ENCODE measurements around the gene C1orf122. TPM values are rescaled to one million over a fixed set of nuclear protein-coding genes. Genes with fewer than 3 reads are reported as not detected.
"Not testable (repeated sequence)": the region's sequence is repeated elsewhere in the genome, so short reads cannot be mapped to it uniquely, and the experiment has no call there.

The C1orf122 gene
- total RNA-seq, 1 experiment from 2014 or later, result 37.7 TPM

DNA sequence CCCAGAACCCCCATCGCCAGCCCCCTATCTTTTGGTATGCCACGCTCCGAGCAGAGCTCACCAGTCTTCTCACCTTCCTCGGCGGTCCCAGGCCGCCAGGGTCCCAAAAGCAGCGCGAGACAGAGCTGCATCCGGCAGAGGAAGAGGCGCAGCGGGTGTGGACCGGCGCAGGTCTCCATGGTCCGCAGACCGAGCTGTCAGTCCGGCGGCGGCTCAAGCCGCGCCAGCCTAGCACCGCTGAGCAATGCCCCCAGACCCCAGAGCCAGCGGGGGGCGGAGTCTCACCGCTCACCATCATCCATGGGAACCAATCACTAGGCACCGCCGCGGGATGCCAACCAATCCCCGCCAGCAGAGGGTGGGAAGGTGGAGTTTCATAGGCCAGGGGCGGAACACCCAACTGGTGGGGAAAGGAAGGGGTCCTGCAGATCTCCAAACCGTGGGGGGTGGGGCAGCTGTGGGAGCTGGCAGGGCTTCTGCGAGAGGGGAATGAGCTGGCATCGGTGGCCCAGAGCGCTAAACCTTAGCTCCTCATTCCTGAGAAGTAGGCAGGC, 42.6 kb upstream of the C1orf122 start, which contains the start of gene EPHA10:
Gene EPHA10 (minus strand): TSS at position 233 of the 554 bp plus-strand sequence. CDS start 54 bp downstream, at position 179.
- H3K4me1 ChIP-seq, result no peaks in the 10 kb centered on the region
- H3K9me3 Mint-ChIP-seq (ENCODE audit: unreplicated experiment), result no peaks in the 10 kb centered on the region
- DNase-seq, result no peak
- peak within 1 kb of the TSS; percentile 4; the same call in 1 of the 2 replicates for H3K4me3 ChIP-seq (ENCODE audit: low read depth, low read length)
- peak within 1 kb of the TSS; percentile 29 for H3K4me3 Mint-ChIP-seq (ENCODE audit: unreplicated experiment)
- BruUV-seq (replicated peaks), result no TSS peak
- intact Hi-C loops (cut with micrococcal nuclease; ENCODE audit: unreplicated experiment), result no loop called here
- peaks cover 13% of the 10 kb centered on the region for H3K27me3 Mint-ChIP-seq (ENCODE audit: insufficient read depth, unreplicated experiment)
- H3K27ac Mint-ChIP-seq (ENCODE audit: unreplicated experiment), result no peak within 1 kb of the TSS
- no peaks in the 10 kb centered on the region for H3K9me3 ChIP-seq
- ChIA-PET POLR2A (interaction anchor here (0.7 kb wide), 1 partner anchor 82 kb away, joined by 3 read pairs; no protein-coding TSS in a partner anchor), CTCF (no interaction called here)
- H3K36me3 Mint-ChIP-seq (ENCODE audit: insufficient read depth, unreplicated experiment), result no peaks in the 10 kb centered on the region
- H3K27me3 ChIP-seq (replicated peaks; ENCODE audit: control insufficient read depth, insufficient read depth, low read length), result no peaks in the 10 kb centered on the region
- TF ChIP-seq, protein P1, sequence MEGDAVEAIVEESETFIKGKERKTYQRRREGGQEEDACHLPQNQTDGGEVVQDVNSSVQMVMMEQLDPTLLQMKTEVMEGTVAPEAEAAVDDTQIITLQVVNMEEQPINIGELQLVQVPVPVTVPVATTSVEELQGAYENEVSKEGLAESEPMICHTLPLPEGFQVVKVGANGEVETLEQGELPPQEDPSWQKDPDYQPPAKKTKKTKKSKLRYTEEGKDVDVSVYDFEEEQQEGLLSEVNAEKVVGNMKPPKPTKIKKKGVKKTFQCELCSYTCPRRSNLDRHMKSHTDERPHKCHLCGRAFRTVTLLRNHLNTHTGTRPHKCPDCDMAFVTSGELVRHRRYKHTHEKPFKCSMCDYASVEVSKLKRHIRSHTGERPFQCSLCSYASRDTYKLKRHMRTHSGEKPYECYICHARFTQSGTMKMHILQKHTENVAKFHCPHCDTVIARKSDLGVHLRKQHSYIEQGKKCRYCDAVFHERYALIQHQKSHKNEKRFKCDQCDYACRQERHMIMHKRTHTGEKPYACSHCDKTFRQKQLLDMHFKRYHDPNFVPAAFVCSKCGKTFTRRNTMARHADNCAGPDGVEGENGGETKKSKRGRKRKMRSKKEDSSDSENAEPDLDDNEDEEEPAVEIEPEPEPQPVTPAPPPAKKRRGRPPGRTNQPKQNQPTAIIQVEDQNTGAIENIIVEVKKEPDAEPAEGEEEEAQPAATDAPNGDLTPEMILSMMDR (IDR thresholded peaks at IDR 0.05; ENCODE audit: insufficient read depth in 1 of 2, low read depth in 1 of 2, low read length in 1 of 2, severe bottlenecking in 1 of 2, unreplicated experiment in 1 of 2), result no peak
- no peaks in the 10 kb centered on the region for H3K4me1 Mint-ChIP-seq (ENCODE audit: low read depth, unreplicated experiment)
- no peaks in the 10 kb centered on the region for H3K36me3 ChIP-seq (ENCODE audit: control insufficient read depth, insufficient read depth, low read length)

DNA sequence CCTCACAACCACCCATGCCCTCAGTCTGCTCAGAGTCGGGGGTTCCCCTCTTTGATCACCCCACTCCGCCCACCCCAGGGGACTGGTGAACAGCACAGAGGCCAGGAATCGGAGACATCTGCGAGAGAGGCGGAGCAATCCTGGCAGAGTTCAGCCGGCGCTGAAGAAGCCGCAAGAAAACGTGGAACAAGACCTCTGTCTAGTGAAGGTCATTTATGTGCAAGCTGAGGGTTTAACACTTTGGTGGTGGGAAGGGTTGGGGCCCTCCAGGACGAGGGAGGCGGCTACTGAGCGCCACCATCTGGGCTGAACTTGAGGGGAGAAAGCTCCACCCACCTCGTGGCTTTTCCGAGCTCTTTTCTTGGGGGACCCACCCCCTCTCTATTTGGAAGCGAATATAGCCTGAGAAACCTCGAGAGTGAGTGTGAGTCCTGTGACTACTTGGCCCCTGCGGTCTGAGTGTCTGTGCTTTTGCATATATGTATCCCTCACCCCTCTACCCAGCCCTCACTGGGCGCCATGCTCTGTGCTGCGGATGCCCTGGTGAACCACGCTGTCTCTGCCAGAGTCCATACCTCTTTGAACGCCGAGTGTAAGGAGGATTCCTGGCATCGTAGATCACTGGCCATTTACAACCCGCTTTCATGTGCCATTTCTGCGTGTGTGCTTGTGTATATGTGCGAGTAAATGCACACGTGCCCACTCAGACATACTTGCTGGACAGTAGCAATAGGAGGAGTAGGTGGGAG, 41.5 kb upstream of the C1orf122 start:
- H3K9me3 ChIP-seq, result no peaks in the 10 kb centered on the region
- ChIA-PET POLR2A (no interaction called here), CTCF (interaction anchor here (1.1 kb wide), 1 partner anchor 162 kb away, joined by 3 read pairs; no protein-coding TSS in a partner anchor)
- H3K36me3 Mint-ChIP-seq (ENCODE audit: insufficient read depth, unreplicated experiment), result no peaks in the 10 kb centered on the region
- H3K27ac Mint-ChIP-seq (ENCODE audit: unreplicated experiment), result no peak overlapping the region
- H3K4me3 Mint-ChIP-seq (ENCODE audit: unreplicated experiment), result peak overlapping the region; percentile 29
- no peaks in the 10 kb centered on the region for H3K27me3 ChIP-seq (replicated peaks; ENCODE audit: control insufficient read depth, insufficient read depth, low read length)
- H3K9me3 Mint-ChIP-seq (ENCODE audit: unreplicated experiment), result no peaks in the 10 kb centered on the region
- H3K27me3 Mint-ChIP-seq (ENCODE audit: insufficient read depth, unreplicated experiment), result peaks cover 16% of the 10 kb centered on the region
- intact Hi-C loops (cut with micrococcal nuclease; ENCODE audit: unreplicated experiment), result no loop called here
- no peaks in the 10 kb centered on the region for H3K4me1 Mint-ChIP-seq (ENCODE audit: low read depth, unreplicated experiment)
- TF ChIP-seq, protein P1 (IDR thresholded peaks at IDR 0.05; ENCODE audit: insufficient read depth in 1 of 2, low read depth in 1 of 2, low read length in 1 of 2, severe bottlenecking in 1 of 2, unreplicated experiment in 1 of 2), result peak in 1 of 2 experiments; percentile 21
- DNase-seq, result no peak
- peak overlapping the region; percentile 4; the same call in 1 of the 2 replicates for H3K4me3 ChIP-seq (ENCODE audit: low read depth, low read length)
- no peaks in the 10 kb centered on the region for H3K36me3 ChIP-seq (ENCODE audit: control insufficient read depth, insufficient read depth, low read length)
- no TSS peak for BruUV-seq (replicated peaks)
- no peaks in the 10 kb centered on the region for H3K4me1 ChIP-seq

DNA sequence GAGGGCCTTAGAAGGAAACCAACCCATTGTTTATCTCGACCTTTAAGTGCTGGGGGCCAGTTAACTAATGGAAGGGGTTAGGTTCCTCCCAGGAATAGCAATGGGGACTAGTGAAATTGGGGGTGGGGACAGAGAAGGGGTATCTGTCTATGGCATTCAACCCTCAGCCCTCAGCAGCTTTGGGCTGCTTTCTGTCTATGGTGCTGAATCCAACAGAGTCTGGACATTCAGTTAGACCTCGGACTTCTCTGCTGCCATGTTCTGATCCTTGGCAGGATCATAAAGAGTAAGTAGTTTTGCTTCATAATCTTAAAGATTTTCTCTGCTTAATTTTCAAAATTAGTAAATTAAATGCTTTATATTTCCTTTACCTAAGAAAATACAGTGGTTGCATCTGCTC, 40.1 kb upstream of the C1orf122 start:
- H3K4me3 ChIP-seq (ENCODE audit: low read depth, low read length), result no peak overlapping the region
- BruUV-seq (replicated peaks), result no TSS peak
- no peaks in the 10 kb centered on the region for H3K27me3 ChIP-seq (replicated peaks; ENCODE audit: control insufficient read depth, insufficient read depth, low read length)
- intact Hi-C loops (cut with micrococcal nuclease; ENCODE audit: unreplicated experiment), result no loop called here
- H3K27me3 Mint-ChIP-seq (ENCODE audit: insufficient read depth, unreplicated experiment), result peaks cover 16% of the 10 kb centered on the region
- CTCF ChIA-PET, result no interaction called here
- no peak for DNase-seq
- no peaks in the 10 kb centered on the region for H3K4me1 ChIP-seq
- H3K9me3 Mint-ChIP-seq (ENCODE audit: unreplicated experiment), result no peaks in the 10 kb centered on the region
- no peaks in the 10 kb centered on the region for H3K36me3 ChIP-seq (ENCODE audit: control insufficient read depth, insufficient read depth, low read length)
- H3K4me3 Mint-ChIP-seq (ENCODE audit: unreplicated experiment), result no peak overlapping the region
- H3K36me3 Mint-ChIP-seq (ENCODE audit: insufficient read depth, unreplicated experiment), result no peaks in the 10 kb centered on the region
- no peaks in the 10 kb centered on the region for H3K4me1 Mint-ChIP-seq (ENCODE audit: low read depth, unreplicated experiment)
- POLR2A ChIA-PET, result no interaction called here
- no peak overlapping the region for H3K27ac Mint-ChIP-seq (ENCODE audit: unreplicated experiment)
- TF ChIP-seq, protein P1 (IDR thresholded peaks at IDR 0.05; ENCODE audit: insufficient read depth in 1 of 2, low read depth in 1 of 2, low read length in 1 of 2, severe bottlenecking in 1 of 2, unreplicated experiment in 1 of 2), result no peak
- H3K9me3 ChIP-seq, result no peaks in the 10 kb centered on the region

DNA sequence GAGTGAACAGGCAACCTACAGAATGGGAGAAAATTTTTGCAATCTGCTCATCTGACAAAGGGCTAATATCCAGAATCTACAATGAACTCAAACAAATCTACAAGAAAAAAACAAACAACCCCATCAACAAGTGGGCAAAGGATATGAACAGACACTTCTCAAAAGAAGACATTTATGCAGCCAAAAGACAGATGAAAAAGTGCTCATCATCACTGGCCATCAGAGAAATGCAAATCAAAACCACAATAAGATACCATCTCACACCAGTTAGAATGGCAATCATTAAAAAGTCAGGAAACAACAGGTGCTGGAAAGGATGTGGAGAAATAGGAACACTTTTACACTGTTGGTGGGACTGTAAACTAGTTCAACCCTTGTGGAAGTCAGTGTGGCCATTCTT, 36.1 kb upstream of the C1orf122 start:
- DNase-seq; POLR2A ChIA-PET; H3K27me3 ChIP-seq (replicated peaks; ENCODE audit: control insufficient read depth, insufficient read depth, low read length); H3K4me3 Mint-ChIP-seq (ENCODE audit: unreplicated experiment); H3K4me1 ChIP-seq; H3K9me3 ChIP-seq; CTCF ChIA-PET; H3K36me3 Mint-ChIP-seq (ENCODE audit: insufficient read depth, unreplicated experiment); BruUV-seq (replicated peaks); H3K4me3 ChIP-seq (ENCODE audit: low read depth, low read length); H3K9me3 Mint-ChIP-seq (ENCODE audit: unreplicated experiment); H3K36me3 ChIP-seq (ENCODE audit: control insufficient read depth, insufficient read depth, low read length); H3K27me3 Mint-ChIP-seq (ENCODE audit: insufficient read depth, unreplicated experiment); H3K27ac Mint-ChIP-seq (ENCODE audit: unreplicated experiment); intact Hi-C loops (cut with micrococcal nuclease; ENCODE audit: unreplicated experiment); H3K4me1 Mint-ChIP-seq (ENCODE audit: low read depth, unreplicated experiment): not testable (repeated sequence)
